GM13976 (cell line): ENCODE results near the gene SPAG5.

ENCODE experiments used
- DNase-seq: peaks from one replicate; pipeline ENCODE4 v3.0.0; 2012; ENCODE audit warnings: low spot score
- in situ Hi-C: fragments of 300-500 bp; cut with MboI; formaldehyde crosslinking; loops from one replicate; pipeline ENCODE4 v1.12.0; 2022; ENCODE audit warnings: low sequenced_read_pairs, mixed read lengths, inconsistent platforms; ENCODE audit not compliant: unreplicated experiment
- TF ChIP-seq, protein P1 (sequence below): IDR thresholded peaks from 2 replicates; pipeline ENCODE4 v1.5.1; 2012; ENCODE audit warnings: borderline replicate concordance, mild to moderate bottlenecking; ENCODE audit not compliant: insufficient read depth; ENCODE audit errors: extremely low read depth, missing control alignments, control extremely low read depth

SPAG5 gene

DNA sequence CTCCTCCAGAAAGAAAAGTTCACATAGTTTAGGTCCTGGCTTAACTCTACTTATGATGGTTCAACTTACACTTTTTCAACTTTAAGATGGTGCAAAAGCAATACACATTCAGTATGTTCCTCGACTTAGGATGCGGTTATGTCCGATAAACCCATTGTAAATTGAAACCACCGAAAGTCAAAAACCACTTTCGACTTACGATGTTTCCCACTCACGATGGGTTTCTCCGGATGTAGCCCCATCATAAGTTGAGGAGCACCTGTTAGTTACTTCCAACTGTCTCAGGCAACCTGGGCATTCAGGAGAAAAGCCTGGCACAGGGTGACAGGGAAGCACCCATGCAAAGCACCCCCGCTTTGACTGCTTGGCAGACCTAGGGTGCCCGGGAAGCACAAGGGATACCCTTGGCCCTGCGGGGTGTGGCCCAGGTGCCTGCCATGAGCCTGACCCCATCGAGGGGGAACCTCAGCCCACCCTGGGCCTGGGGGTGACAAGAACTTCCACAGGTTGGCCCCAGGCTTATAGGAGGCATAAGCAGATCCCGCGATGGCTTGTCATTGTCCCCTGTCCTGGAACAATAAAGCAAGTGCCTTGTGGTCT is 60.4 kb downstream of the SPAG5 start:
- in situ Hi-C loops: no loop called here
- TF ChIP-seq, protein P1, sequence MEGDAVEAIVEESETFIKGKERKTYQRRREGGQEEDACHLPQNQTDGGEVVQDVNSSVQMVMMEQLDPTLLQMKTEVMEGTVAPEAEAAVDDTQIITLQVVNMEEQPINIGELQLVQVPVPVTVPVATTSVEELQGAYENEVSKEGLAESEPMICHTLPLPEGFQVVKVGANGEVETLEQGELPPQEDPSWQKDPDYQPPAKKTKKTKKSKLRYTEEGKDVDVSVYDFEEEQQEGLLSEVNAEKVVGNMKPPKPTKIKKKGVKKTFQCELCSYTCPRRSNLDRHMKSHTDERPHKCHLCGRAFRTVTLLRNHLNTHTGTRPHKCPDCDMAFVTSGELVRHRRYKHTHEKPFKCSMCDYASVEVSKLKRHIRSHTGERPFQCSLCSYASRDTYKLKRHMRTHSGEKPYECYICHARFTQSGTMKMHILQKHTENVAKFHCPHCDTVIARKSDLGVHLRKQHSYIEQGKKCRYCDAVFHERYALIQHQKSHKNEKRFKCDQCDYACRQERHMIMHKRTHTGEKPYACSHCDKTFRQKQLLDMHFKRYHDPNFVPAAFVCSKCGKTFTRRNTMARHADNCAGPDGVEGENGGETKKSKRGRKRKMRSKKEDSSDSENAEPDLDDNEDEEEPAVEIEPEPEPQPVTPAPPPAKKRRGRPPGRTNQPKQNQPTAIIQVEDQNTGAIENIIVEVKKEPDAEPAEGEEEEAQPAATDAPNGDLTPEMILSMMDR: no peak
- DNase-seq: no peak

DNA sequence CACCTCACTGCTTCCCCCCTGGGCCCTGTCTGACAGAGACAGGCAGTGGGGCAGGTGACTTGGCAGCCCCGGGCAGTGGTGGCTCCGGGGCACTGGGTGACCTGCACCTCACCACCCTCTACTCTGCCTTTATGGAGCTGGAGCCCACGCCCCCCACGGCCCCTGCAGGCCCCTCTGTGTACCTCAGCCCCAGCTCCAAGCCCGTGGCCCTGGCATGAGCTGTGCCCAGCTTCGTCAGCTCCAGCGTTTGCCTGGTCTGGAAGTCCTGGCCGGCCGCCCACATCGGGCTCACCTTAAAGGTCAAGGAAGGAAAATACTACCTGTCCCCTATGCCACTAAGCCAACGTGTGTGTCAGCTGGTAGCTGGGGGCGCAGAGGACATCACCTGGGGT is 61.6 kb downstream of the SPAG5 start:
- TF ChIP-seq, protein P1: no peak
- in situ Hi-C loops: no loop called here
- DNase-seq: no peak

DNA sequence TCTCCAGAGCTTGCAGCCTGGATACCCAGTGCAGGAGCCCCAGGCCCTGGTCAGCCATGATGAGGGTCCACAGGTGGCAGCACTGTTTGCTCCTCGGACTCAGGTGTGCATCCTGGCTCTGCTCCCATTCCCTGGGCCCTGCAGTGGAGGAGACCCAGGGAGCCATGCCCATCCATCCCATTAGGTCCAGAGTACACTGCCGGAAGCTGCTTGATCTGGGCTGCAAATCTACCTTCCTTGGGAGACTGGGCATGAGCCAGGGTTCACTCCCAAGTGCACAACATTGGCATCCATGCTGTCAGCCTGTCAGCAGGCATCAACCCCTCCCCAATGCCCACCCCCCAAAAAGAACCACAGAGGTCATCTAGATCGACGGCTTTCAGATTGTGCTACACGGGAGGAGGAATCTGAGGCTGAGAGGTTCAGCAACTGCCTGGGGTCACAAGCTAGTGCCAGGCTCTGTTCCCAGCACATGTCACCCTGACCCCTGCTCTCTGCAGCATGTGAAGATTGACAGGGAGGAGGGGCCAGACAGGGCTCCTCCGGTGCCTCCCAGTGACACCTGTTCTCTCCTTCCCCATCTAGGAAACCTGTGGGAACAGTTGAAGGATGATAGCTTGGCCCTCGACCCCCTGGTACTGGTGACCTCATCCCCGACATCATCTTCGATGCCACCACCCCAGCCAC is 62.1 kb downstream of the SPAG5 start:
- no peak for DNase-seq
- in situ Hi-C loops: no loop called here
- TF ChIP-seq, protein P1: no peak

DNA sequence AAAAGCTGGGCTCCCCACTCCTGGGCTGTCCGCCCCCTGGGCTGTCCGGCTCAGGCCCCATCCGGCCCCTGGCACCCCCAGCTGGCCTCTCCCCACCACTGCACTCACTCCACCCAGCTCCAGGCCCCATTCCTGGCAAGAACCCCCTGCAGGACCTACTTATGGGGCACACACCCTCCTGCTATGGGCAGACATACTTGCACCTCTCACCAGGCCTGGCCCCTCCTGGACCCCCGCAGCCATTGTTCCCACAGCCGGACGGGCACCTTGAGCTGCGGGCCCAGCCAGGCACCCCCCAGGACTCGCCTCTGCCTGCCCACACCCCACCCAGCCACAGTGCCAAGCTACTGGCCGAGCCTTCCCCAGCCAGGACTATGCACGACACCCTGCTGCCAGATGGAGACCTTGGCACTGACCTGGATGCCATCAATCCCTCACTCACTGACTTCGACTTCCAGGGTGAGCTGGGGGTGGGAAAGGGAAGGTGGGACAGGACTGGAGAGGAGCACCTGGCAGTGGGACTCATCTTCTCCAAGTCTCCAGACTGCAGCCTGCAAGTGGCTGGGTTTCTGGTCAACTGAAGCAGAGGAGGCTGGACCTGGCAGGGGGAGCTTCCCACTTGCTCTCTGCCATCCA is 64.0 kb downstream of the SPAG5 start:
- DNase-seq: no peak
- TF ChIP-seq, protein P1: no peak
- in situ Hi-C loops: no loop called here

DNA sequence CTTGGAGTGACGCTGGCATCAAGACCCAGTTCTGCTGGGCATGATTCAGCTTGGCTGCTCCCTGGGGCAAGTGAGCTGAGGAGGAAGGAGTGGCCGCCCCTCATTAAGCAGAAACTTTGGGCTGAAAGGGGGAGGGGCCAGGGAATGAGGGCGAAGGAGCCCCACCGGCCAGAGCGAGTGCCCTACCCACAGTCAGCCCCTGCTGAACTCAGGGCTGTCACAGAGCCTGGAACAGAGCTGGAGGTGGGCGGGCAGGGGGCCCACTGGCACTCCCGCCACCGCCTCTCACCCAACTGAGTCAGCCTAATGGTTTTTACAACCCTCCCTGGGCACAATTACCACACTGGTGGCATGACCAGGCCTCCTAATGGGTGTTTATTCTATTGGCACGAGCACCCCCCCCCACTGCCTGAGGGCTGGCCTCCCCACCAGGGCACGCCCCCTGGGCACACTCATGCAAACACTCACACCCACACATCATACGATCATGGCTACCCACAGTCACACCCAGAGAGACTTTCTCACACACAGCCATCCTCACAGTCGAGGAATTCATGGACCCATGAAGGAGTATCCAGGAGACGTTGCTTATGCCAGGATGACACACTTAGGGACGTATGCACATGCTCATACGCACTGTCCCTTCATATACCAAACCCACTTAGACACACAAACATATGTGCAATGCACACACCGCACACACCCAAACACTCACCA is 65.6 kb downstream of the SPAG5 start:
- DNase-seq: no peak
- in situ Hi-C loops: no loop called here
- TF ChIP-seq, protein P1: no peak
